ENCODE measurements around the gene ZNF362. TPM values are rescaled to one million over a fixed set of nuclear protein-coding genes. Genes with fewer than 3 reads are reported as not detected.

Gene ZNF362
- total and polyA plus RNA-seq, 2 experiments from 2014 or later: 22.5 to 55.0 TPM

DNA sequence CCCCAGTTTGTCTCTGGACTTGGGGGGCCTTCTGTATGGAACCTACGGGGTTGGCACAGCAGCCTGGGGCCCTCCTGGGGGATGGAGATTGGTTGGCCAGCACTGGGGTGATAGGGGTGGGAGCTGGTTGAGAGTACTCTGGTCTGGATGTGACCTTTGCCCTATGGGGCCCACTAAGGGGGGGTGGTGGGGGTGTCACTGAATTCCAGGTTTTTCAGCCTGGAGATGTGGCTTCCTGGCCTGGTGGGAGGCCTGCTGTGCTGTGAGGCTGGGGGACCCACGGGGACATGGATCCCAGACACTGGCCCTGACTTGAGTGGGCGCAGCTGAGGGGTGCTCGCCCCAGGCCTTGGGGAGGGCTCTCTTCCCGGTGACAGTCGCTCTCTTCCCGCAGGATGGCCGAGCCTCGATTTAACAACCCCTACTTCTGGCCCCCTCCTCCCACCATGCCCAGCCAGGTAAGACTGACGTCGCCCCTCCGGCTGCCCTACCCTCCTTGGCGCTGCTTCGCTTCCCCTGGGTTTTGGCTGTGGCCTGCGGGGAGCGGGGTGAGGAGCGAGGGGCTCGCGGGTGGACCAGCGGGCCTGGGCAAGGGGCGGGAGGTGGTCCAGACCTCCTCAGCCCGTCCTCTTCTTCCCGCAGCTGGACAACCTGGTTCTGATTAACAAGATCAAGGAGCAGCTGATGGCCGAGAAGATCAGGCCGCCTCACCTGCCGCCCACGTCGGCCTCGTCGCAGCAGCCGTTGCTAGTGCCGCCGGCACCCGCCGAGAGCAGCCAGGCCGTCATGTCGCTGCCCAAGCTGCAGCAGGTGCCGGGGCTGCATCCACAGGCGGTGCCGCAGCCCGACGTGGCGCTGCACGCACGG is 19.6 kb downstream of the ZNF362 start:
- Histone ChIP-seq H3K36me3 (replicated peaks; ENCODE audit: insufficient read depth, low read depth) (no peaks in the 10 kb centered on the region), H3K27ac (no peak overlapping the region), H3K4me3 (no peak overlapping the region), H4K20me1 (ENCODE audit: insufficient read depth, poor library complexity, severe bottlenecking) (peaks cover 46% of the 10 kb centered on the region), H3K9me3 (ENCODE audit: low read depth) (no peaks in the 10 kb centered on the region), H3K9me2 (replicated peaks; ENCODE audit: insufficient read depth) (no peaks in the 10 kb centered on the region), H3K79me2 (peaks cover 41% of the 10 kb centered on the region), H3K4me1 (ENCODE audit: insufficient read depth) (no peaks in the 10 kb centered on the region), H3K27me3 (no peaks in the 10 kb centered on the region), H2AFZ (no peak overlapping the region), H3K4me2 (no peak overlapping the region)
- TF ChIP-seq, protein P1, sequence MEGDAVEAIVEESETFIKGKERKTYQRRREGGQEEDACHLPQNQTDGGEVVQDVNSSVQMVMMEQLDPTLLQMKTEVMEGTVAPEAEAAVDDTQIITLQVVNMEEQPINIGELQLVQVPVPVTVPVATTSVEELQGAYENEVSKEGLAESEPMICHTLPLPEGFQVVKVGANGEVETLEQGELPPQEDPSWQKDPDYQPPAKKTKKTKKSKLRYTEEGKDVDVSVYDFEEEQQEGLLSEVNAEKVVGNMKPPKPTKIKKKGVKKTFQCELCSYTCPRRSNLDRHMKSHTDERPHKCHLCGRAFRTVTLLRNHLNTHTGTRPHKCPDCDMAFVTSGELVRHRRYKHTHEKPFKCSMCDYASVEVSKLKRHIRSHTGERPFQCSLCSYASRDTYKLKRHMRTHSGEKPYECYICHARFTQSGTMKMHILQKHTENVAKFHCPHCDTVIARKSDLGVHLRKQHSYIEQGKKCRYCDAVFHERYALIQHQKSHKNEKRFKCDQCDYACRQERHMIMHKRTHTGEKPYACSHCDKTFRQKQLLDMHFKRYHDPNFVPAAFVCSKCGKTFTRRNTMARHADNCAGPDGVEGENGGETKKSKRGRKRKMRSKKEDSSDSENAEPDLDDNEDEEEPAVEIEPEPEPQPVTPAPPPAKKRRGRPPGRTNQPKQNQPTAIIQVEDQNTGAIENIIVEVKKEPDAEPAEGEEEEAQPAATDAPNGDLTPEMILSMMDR (IDR thresholded peaks at IDR 0.05; ENCODE audit: poor library complexity): no peak
- TF ChIP-seq EZH2 (IDR thresholded peaks at IDR 0.05; ENCODE audit: borderline replicate concordance) (no peak), EZH2phosphoT487 (IDR thresholded peaks at IDR 0.05; ENCODE audit: low read depth, severe bottlenecking, unreplicated experiment) (no peak)
- no peak for DNase-seq (ENCODE audit: low spot score)
- 96% methylated on average over 42 of the region's 45 CpGs for WGBS (ENCODE audit: low lambda C conversion rate, missing lambda C conversion rate)

DNA sequence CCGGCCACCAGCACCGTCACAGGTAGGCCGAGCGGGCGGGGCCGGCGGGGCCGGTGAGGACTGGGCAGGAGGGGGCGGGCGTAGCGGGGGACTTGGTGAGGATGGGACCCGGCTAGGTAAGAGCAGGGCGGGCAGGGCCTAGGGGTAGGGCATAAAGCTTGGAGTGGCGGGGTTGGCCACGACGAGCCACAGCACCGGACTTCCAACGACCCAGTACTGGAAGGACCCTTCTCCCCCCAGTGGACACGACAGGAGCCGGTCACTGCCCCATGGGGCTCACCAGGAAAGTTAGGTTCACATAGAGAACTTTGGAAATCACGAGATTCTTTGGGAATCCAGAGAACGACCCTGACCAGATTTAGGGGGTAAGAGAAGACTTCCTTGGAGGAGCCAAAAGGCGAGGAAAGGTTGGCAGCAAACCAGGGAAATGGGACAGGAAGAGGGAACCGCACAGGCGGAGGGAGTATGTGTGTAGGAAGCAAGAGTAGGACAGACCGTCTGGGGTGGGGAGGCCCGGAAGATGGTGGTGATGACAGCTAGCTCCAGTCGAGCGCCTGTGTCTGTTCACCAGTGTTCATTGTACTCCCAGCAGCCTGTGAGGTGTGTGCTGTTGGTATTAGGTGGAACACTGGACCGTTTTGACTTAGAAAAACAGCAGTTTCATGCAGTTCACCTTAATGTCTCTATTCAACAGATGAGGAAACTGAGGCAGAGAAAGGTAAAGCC is 20.4 kb downstream of the ZNF362 start:
- no peak for DNase-seq (ENCODE audit: low spot score)
- Histone ChIP-seq H3K4me3 (no peak overlapping the region), H3K9me3 (ENCODE audit: low read depth) (no peaks in the 10 kb centered on the region), H3K4me2 (no peak overlapping the region), H2AFZ (no peak overlapping the region), H4K20me1 (ENCODE audit: insufficient read depth, poor library complexity, severe bottlenecking) (peaks cover 38% of the 10 kb centered on the region), H3K9me2 (replicated peaks; ENCODE audit: insufficient read depth) (no peaks in the 10 kb centered on the region), H3K27ac (no peak overlapping the region), H3K79me2 (peaks cover 33% of the 10 kb centered on the region), H3K36me3 (replicated peaks; ENCODE audit: insufficient read depth, low read depth) (no peaks in the 10 kb centered on the region), H3K27me3 (no peaks in the 10 kb centered on the region), H3K4me1 (ENCODE audit: insufficient read depth) (no peaks in the 10 kb centered on the region)
- WGBS (ENCODE audit: low lambda C conversion rate, missing lambda C conversion rate): 94% methylated on average over 18 of the region's 30 CpGs
- no peak for TF ChIP-seq EZH2phosphoT487 (IDR thresholded peaks at IDR 0.05; ENCODE audit: low read depth, severe bottlenecking, unreplicated experiment)
- TF ChIP-seq, protein P1 (IDR thresholded peaks at IDR 0.05; ENCODE audit: poor library complexity): no peak
- no peak for TF ChIP-seq EZH2 (IDR thresholded peaks at IDR 0.05; ENCODE audit: borderline replicate concordance)

DNA sequence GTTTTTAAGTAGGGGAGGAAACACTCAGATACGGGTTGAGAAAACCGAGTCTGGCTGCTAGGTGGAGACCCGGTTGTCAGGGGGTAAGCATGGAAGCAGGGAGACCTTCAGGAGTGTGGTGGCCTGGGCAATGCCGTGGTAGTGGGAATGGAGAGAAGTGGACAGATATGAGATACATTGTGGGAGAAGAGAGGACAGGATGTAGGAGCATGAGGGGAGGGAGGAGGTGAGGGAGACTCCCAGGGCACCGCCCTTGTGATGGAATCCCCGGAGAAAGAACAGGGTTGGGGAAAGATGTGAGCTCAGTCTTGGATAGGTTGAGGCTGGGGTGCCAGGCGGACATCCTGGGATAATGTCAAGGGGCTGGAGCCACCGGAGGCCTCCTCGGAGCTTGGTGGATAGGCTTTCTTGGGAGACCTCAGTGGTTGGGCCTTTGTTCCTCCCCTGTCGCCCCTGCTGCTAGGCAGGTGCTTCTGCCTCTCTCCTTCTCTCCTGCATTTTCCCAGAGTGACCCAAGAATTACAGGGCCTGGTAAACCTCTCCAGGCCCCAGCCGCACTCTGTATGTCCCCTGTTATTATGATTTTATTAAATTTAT is 21.3 kb downstream of the ZNF362 start:
- TF ChIP-seq, protein P1 (IDR thresholded peaks at IDR 0.05; ENCODE audit: poor library complexity): no peak
- TF ChIP-seq EZH2phosphoT487 (IDR thresholded peaks at IDR 0.05; ENCODE audit: low read depth, severe bottlenecking, unreplicated experiment): no peak
- TF ChIP-seq EZH2 (IDR thresholded peaks at IDR 0.05; ENCODE audit: borderline replicate concordance): no peak
- Histone ChIP-seq H4K20me1 (ENCODE audit: insufficient read depth, poor library complexity, severe bottlenecking) (peaks cover 32% of the 10 kb centered on the region), H2AFZ (no peak overlapping the region), H3K9me2 (replicated peaks; ENCODE audit: insufficient read depth) (no peaks in the 10 kb centered on the region), H3K27ac (no peak overlapping the region), H3K79me2 (peaks cover 26% of the 10 kb centered on the region), H3K27me3 (no peaks in the 10 kb centered on the region), H3K36me3 (replicated peaks; ENCODE audit: insufficient read depth, low read depth) (no peaks in the 10 kb centered on the region), H3K4me3 (no peak overlapping the region), H3K9me3 (ENCODE audit: low read depth) (no peaks in the 10 kb centered on the region), H3K4me1 (ENCODE audit: insufficient read depth) (no peaks in the 10 kb centered on the region), H3K4me2 (no peak overlapping the region)
- 95% methylated on average over 11 of the region's 11 CpGs for WGBS (ENCODE audit: low lambda C conversion rate, missing lambda C conversion rate)
- no peak for DNase-seq (ENCODE audit: low spot score)

All from hepatocyte (in vitro differentiated cells).